ENCODE measurements around the gene SV2B.

GRCh38 chr15:91114301-91114700 lies 14.2 kb downstream of the SV2B start:
- TF ChIP-seq EP300 (IDR thresholded peaks at IDR 0.05) (no peak), CTCF (IDR thresholded peaks at IDR 0.05) (no peak)

Data from upper lobe of left lung (tissue), 4 donors.